HG03469 (cell line): ENCODE measurements around the gene STIL.

Source experiments
- ATAC-seq: cut with Tn5 transposase; IDR thresholded peaks from one replicate; pipeline ENCODE4 v1.9.1; 2021; ENCODE audit warnings: mild to moderate bottlenecking, moderate library complexity, moderate number of reproducible peaks; ENCODE audit not compliant: unreplicated experiment

The STIL gene

DNA sequence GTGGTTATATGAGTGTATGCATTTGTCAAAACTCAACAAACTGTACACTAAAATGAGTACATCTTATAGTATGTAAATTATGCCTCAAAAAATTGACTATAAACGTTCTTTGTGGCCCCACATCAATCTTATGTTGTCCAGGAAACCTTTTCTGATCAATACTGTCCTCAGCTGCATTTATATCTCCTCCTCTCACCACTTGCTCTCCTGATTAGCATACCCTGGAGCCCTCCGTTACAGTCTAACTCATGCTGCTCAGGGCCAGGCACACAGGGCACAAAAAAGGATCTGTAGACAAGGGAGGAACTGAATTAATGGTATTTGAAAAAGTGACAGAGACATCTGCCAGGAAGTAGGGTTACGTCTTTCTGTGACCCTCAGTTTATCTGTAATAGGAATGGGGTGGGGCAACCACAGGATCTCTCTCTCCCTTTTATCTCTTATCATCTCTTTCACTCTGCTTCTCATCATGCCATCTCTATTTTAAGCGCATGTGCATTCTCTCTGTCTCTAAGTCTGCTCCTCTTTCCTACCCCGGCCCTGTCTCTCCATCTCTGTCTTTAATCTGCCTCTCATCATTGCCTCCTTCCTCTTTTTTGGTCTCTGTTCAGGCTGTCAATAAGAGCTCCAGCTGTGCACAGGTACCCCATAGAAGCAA, 74.9 kb downstream of the STIL start:
- ATAC-seq = no peak

GRCh38 chr1:47235806-47236205, 78.1 kb downstream of the STIL start:
- no peak for ATAC-seq

GRCh38 chr1:47235241-47235681, 78.7 kb downstream of the STIL start:
- ATAC-seq = no peak

- ATAC-seq = no peak
Observed at GRCh38 chr1:47233186-47233585, 80.8 kb downstream of the STIL start.

- ATAC-seq = no peak
Observed at GRCh38 chr1:47232187-47232874, 81.6 kb downstream of the STIL start, which contains the start of gene TAL1. Gene TAL1, minus strand, starts transcription at chr1:47232225. Its CDS starts 6,337 bp downstream, at chr1:47225888.

DNA sequence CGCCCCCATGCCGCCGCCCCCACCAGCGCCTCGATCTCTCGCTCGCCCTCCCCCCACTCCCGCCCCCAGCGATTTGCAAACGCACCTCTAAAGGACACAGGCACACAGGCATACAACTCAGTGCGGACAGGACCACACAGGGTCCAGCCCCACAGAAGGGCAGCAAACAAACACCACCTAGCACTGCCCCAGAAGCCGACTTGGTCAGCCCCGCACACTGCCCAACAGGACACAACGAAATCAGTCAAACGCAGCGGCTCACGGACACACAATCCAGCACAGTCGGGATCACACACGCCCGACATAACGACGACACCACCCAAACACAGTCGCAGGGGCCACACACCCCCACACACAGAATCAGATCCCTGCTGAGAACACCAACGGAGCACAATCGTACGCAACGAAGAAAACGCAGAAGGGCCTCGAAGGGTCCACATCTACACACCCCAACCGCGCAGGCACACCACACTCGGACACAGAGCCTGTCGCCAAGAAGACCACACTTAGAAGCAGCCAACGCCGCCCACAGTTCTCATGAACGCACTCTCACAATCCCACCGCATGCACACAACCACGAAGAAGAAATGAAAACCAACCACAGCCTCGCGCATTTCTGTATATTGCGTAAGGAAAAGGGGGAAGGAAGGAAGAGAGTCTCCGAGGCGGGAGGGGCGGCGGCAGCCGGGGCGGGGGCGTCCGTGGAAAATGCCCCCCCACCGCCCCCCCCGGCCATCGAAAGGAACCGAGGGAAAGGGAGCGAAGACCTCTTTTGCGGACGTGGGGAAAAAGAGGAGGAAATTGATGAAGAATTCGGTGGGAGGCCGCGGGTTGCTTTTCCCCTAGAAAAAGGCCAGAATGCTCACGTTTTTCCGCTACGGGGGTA, 82.4 kb downstream of the STIL start:
- ATAC-seq = no peak

DNA sequence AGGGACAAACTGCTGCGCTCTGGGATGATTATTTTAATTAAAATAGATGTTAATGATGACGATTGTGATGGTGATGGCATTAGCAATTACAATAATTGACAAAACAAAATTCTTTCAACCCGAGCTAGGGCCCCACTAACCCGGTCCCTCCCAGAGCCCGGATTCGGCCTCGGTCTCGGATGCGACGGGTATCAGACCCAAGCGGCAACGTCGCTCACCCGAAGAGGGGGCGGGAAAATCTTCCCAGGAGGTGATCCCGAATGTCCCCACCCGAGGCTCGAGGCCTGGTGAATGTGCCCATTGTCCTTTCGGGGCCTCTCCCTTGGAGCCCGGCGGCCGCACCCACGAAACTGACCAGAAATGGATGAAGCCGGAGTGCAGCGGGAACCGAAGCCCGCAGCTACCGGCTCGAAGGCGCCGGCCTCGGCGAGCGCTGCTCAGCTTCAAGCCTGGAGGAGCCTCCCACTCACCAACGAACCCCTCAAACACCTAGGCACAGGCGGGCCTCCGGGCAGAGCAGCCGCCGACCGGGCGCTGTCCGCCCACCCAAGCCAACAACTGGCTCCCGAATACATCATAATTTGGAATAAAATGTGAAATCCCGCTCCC, 83.2 kb downstream of the STIL start:
- no peak for ATAC-seq

- ATAC-seq = no peak
Observed at GRCh38 chr1:47229886-47230691, 83.9 kb downstream of the STIL start.

GRCh38 chr1:47229031-47229885, 84.7 kb downstream of the STIL start:
- ATAC-seq = no peak

DNA sequence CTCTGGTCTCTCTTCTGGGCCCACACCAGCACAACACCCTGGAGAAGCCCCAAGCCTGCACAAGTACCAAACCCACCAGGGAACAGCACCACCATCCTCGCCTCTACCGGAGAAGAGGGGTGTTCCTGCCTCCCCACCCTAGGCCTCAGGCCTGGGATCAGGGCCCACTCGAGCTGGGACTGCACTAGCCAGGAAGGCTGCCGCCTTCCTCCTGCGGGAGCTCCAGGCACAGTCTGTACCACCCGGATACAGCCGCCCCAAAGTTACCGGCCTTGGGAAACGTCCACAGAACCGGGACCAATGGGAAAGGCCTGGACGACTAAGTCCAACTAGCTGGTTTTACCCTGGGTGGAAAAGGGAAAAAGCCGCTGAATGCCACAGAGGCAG, 85.3 kb downstream of the STIL start:
- ATAC-seq = no peak

DNA sequence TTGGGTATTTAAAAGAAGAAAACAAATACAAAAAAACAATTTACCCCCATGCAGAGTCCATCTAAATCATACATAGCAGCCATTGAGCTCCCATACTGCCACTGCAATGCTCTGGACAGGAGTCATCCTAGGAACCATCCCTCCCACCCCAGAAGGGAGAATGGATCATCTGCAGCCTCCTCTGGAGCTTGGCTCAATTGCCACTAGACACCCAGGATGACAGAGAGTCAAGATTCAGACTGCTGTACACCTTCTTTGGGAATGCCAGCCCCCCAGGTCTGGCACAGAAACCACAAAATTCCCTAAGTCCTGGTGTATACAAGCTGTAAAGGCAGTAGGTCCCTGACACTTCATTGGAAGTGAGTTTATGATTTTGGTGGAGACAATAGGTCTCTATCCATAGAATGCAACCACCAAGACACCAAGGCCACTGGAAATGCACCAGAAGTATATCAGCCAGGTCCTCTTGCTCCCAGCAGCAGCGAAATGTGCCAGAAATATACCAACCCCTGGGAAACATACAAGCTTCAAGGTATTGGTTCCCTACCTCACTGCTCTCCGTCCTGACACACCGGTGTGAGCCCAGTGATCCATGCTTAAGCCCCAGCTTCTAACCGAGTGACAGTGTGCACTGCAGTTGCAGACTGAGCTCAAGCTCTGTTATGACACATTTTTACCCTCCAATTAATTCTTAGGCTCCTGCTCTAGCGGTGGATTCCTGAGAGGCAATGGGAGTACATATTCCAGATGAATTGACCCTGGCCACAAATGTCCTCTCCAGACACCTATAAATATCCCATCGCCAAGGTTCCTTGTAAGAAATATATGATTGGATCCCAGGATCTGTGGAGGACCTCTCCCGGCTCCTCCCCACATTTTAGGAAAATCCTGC, 86.4 kb downstream of the STIL start:
- ATAC-seq = no peak

DNA sequence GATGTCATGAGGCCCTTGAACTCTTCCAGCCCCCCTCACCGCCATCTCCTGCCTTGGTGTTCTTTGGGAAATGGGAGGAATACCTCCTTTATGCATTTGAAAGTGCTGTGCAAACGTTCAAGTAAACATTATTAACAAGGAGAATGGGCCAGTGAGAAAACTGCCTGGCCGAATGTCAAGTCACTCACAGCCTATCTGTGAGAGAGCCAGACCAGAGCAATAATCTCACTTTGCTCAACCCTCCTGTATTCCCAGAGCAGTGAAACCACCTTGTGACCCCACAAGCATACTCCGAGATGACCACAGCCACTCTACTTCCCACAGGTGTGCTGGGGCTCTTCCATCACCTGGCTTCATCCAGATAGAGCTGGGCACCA, 87.1 kb downstream of the STIL start:
- no peak for ATAC-seq

- ATAC-seq = no peak
Observed at GRCh38 chr1:47226121-47226838, 87.7 kb downstream of the STIL start.

GRCh38 chr1:47225430-47226100, 88.4 kb downstream of the STIL start:
- no peak for ATAC-seq

DNA sequence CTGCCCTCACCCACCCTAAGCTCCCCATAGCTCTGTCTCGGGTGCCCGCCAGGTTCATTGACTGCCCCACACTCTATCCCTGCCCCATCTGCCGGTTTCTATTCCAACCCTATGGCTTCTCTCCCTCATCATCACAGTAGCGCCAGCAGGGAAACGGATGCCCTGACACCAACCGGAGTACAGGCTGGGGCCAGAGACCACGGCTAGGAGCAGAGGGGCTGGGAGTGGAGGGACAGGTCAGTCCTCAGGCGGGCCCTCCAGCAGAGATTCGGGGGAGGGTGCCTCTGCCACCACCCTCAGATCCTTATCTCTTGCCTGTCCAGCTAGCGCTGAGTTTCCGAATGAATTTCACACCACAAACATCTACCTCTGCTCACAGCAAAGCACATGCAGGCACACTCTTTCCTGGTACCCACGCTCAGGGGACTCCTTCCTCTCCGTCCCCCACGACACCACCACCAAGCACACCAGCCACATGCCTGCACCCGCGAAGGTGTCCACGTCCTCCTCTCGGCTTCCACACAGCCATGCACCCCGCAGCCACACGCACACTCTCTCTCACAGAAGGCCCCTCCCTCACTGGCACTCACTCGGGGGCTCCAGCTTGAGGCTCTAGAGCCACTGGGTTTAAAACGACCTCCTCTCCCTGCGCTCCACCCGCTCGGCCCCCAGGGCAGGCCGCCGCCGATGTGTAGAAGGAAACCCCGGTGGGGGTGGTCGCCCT, 89.1 kb downstream of the STIL start:
- no peak for ATAC-seq

DNA sequence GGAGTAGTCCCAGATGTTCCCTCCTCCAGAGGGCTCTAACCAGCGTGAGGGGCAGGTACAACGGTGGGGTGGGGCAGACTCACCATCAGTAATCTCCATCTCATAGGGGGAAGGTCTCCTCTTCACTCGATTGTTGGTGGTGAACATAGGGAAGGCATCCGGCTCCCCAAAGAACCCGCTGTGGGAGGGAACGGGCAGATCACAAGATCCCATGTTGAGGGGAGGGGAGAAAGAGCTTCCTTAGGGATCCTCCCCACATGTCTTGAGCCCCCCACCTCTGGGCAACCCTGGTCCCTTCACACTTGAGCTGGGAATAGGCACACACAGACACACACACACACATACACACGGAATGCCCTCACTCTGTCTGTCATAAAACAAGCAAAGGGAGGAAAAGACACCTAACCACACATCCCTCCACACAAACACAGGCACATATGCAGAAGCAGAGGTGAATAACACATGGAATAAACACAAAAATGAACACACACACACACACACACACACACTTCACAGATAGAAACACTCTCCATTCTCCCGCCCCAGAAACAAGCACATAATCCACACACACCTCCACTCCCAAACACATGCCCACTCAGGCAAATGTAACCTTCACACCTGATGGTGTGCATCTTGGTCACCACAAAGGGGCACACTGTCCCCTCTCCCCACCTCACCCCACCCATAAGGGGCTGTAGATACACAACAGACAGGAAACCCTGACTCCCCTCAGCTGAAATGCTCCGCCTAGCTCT, 89.8 kb downstream of the STIL start:
- ATAC-seq = no peak
